GM23338 (cell line): Measurements from ENCODE around the gene GFRA1. TPM values are rescaled to one million over a fixed set of nuclear protein-coding genes. Genes with fewer than 3 reads are reported as not detected.

ENCODE experiments used
- ATAC-seq: fragments of 200-7000 bp; cut with Tn5 transposase; 3 replicates; pipeline ENCODE4 v1.9.1; 2020
- DNase-seq: peaks from one replicate; pipeline ENCODE4 v3.0.0-alpha.2; 2015; ENCODE audit warnings: low spot score
- H2AFZ ChIP-seq: fragments of 200-600 bp; sonication (generic); 2 replicates; pipeline ENCODE4 v1.8.0; 2016; ENCODE audit warnings: antibody characterized with exemption, mild to moderate bottlenecking, moderate library complexity
- H3F3A ChIP-seq: fragments of 200-600 bp; sonication (generic); replicated peaks from 2 replicates; pipeline ENCODE4 v1.8.0; 2017; ENCODE audit warnings: antibody characterized with exemption, mixed run types, low read depth
- H3K27ac ChIP-seq: fragments of 200-600 bp; sonication (generic); 2 replicates; pipeline ENCODE4 v1.6.1; 2016; ENCODE audit warnings: low read depth
- H3K27me3 ChIP-seq: fragments of 200-600 bp; sonication (generic); 2 replicates; pipeline ENCODE4 v1.8.0; 2016; ENCODE audit warnings: mild to moderate bottlenecking, mixed run types, moderate library complexity; ENCODE audit not compliant: insufficient read depth
- H3K36me3 ChIP-seq: fragments of 200-600 bp; sonication (generic); 2 replicates; pipeline ENCODE4 v1.8.0; 2016; ENCODE audit warnings: mild to moderate bottlenecking; ENCODE audit not compliant: insufficient read depth
- H3K4me1 ChIP-seq: fragments of 200-600 bp; sonication (generic); 2 replicates; pipeline ENCODE4 v1.8.0; 2016; ENCODE audit warnings: mild to moderate bottlenecking, moderate library complexity; ENCODE audit not compliant: insufficient read depth
- H3K4me2 ChIP-seq: fragments of 200-600 bp; sonication (generic); 2 replicates; pipeline ENCODE4 v1.7.1; 2017; ENCODE audit warnings: mixed run types
- H3K4me3 ChIP-seq: fragments of 200-600 bp; sonication (generic); 2 replicates; pipeline ENCODE4 v1.6.1; 2016; ENCODE audit warnings: mixed run types
- H3K79me2 ChIP-seq: fragments of 200-600 bp; sonication (generic); replicated peaks from 2 replicates; pipeline ENCODE4 v1.8.0; 2017; ENCODE audit warnings: mild to moderate bottlenecking; ENCODE audit not compliant: insufficient read depth
- H3K9me2 ChIP-seq: fragments of 200-600 bp; sonication (generic); 2 replicates; pipeline ENCODE4 v1.8.0; 2017; ENCODE audit not compliant: insufficient read depth
- H4K20me1 ChIP-seq: fragments of 200-600 bp; sonication (generic); replicated peaks from 2 replicates; pipeline ENCODE4 v1.8.0; 2017; ENCODE audit warnings: mild to moderate bottlenecking; ENCODE audit not compliant: insufficient read depth
- H3K27ac Mint-ChIP-seq: 2 replicates; pipeline ENCODE4 v1.8.0; 2020; ENCODE audit warnings: inconsistent platforms, mild to moderate bottlenecking, moderate library complexity, mixed read lengths
- H3K27me3 Mint-ChIP-seq: 3 replicates; pipeline ENCODE4 v1.8.0; 2022; ENCODE audit warnings: low read depth, mild to moderate bottlenecking, moderate library complexity, mixed read lengths, inconsistent platforms; ENCODE audit not compliant: insufficient read depth, poor library complexity
- H3K36me3 Mint-ChIP-seq: 3 replicates; pipeline ENCODE4 v1.8.0; 2021; ENCODE audit warnings: low read depth, mild to moderate bottlenecking, inconsistent platforms, moderate library complexity, mixed read lengths
- H3K4me1 Mint-ChIP-seq: 3 replicates; pipeline ENCODE4 v1.8.0; 2020; ENCODE audit warnings: mild to moderate bottlenecking, inconsistent platforms, mixed read lengths
- H3K4me3 Mint-ChIP-seq: 3 replicates; pipeline ENCODE4 v1.8.0; 2021; ENCODE audit warnings: moderate library complexity, mild to moderate bottlenecking, inconsistent platforms, mixed read lengths
- H3K9me3 Mint-ChIP-seq: 3 replicates; pipeline ENCODE4 v1.8.0; 2020; ENCODE audit warnings: moderate library complexity, mild to moderate bottlenecking, inconsistent platforms, mixed read lengths
- CREB1 ChIP-seq: fragments of 250-450 bp; sonication (Bioruptor Pico); IDR thresholded peaks from 2 replicates; pipeline ENCODE4 v1.5.0; 2020; ENCODE audit warnings: low read depth, mild to moderate bottlenecking, moderate library complexity
- EZH2 ChIP-seq: fragments of 200-600 bp; sonication (generic); IDR thresholded peaks from one replicate; pipeline ENCODE4 v1.8.0; 2017; ENCODE audit warnings: antibody characterized with exemption, mild to moderate bottlenecking, low read depth; ENCODE audit not compliant: unreplicated experiment
- EZH2phosphoT487 ChIP-seq: fragments of 200-600 bp; sonication (generic); IDR thresholded peaks from one replicate; pipeline ENCODE4 v1.8.1; 2018; ENCODE audit warnings: antibody characterized with exemption; ENCODE audit not compliant: unreplicated experiment
- JUNB ChIP-seq: IDR thresholded peaks from one replicate; pipeline ENCODE4 v1.6.1; 2016; ENCODE audit warnings: antibody characterized with exemption; ENCODE audit not compliant: unreplicated experiment
- NANOG ChIP-seq: IDR thresholded peaks from 2 replicates; pipeline ENCODE4 v1.6.1; 2016; ENCODE audit warnings: antibody characterized with exemption, borderline replicate concordance
- POLR2AphosphoS5 ChIP-seq: IDR thresholded peaks from 2 replicates; pipeline ENCODE4 v1.6.1; 2016; ENCODE audit warnings: antibody characterized with exemption, low read depth
- STAT1 ChIP-seq: IDR thresholded peaks from one replicate; pipeline ENCODE4 v1.6.1; 2016; ENCODE audit warnings: antibody characterized with exemption; ENCODE audit not compliant: unreplicated experiment
- ZNF114 ChIP-seq: fragments of 250-450 bp; sonication (Bioruptor Pico); IDR thresholded peaks from 2 replicates; pipeline ENCODE4 v1.5.0; 2020; ENCODE audit warnings: mild to moderate bottlenecking, moderate library complexity
- ZNF331 ChIP-seq: fragments of 250-450 bp; sonication (Bioruptor Pico); IDR thresholded peaks from 2 replicates; pipeline ENCODE4 v1.5.0; 2020; ENCODE audit warnings: low read depth, mild to moderate bottlenecking, moderate library complexity
- polyA plus RNA-seq: library from polyadenylated mRNA; unstranded; fragments of >200 nt; fragmentation: Nextera tagmentation; extraction: Ambion mirVana; gene quantifications from 2 replicates; pipeline ENCODE4 v1.2.1, GENCODE V29; 2016
- total RNA-seq: library from RNA; depleted of rRNA; stranded (reverse); fragments of >200 nt; shearing (Covaris generic); gene quantifications from 2 replicates; pipeline ENCODE4 v1.2.3, GENCODE V29; 2014
- TF ChIP-seq, protein P1 (sequence below): fragments of 250-450 bp; sonication (Bioruptor Pico); IDR thresholded peaks from 2 replicates; pipeline ENCODE4 v1.5.0; 2020; ENCODE audit warnings: mild to moderate bottlenecking, moderate library complexity
- TF ChIP-seq, protein P2 (sequence below): IDR thresholded peaks from 2 replicates; pipeline ENCODE4 v1.6.1; 2016; ENCODE audit warnings: antibody characterized with exemption
- TF ChIP-seq, protein P3 (sequence below): IDR thresholded peaks from one replicate; pipeline ENCODE4 v1.6.1; 2018; ENCODE audit warnings: antibody characterized with exemption; ENCODE audit not compliant: unreplicated experiment

The GFRA1 gene
- total and polyA plus RNA-seq, 2 experiments from 2014 or later, result 1.4 to 2.8 TPM

DNA sequence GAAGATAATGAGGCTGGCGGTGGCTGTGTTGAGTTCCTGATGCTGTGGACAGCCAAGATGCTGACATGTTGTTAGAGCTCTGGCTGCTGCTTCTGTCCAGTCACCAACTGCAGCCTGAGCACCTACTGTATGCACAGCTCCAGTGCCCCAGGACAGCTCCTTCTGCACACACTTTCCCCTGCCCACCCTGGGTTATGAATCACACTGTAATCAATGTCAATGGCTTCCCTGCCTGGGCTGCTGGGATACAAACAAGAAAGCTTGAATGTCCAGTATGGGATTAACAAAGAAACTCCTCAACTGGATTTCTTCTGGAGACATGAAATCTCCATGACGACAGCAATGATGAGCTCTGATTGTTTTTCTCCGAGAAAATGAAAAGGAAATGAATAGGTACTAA, 172.0 kb downstream of the GFRA1 start:
- H3K27me3 ChIP-seq, result no peaks in the 10 kb centered on the region
- H3F3A ChIP-seq, result no peaks in the 10 kb centered on the region
- no peaks in the 10 kb centered on the region for H3K79me2 ChIP-seq
- Mint-ChIP-seq H3K4me3 (no peak overlapping the region), H3K9me3 (no peaks in the 10 kb centered on the region), H3K36me3 (no peaks in the 10 kb centered on the region), H3K27ac (no peak overlapping the region), H3K27me3 (peaks cover 6% of the 10 kb centered on the region), H3K4me1 (peaks cover 10% of the 10 kb centered on the region; the same call in 1 of the 3 replicates)
- ATAC-seq, result no peak
- no peak overlapping the region for H2AFZ ChIP-seq
- H3K4me2 ChIP-seq, result no peak overlapping the region
- H3K27ac ChIP-seq, result no peak overlapping the region
- no peaks in the 10 kb centered on the region for H3K36me3 ChIP-seq
- no peaks in the 10 kb centered on the region for H3K4me1 ChIP-seq
- no peaks in the 10 kb centered on the region for H4K20me1 ChIP-seq
- no peak for TF ChIP-seq ZNF114 (CRISPR knock-in tag)
- TF ChIP-seq, protein P1, sequence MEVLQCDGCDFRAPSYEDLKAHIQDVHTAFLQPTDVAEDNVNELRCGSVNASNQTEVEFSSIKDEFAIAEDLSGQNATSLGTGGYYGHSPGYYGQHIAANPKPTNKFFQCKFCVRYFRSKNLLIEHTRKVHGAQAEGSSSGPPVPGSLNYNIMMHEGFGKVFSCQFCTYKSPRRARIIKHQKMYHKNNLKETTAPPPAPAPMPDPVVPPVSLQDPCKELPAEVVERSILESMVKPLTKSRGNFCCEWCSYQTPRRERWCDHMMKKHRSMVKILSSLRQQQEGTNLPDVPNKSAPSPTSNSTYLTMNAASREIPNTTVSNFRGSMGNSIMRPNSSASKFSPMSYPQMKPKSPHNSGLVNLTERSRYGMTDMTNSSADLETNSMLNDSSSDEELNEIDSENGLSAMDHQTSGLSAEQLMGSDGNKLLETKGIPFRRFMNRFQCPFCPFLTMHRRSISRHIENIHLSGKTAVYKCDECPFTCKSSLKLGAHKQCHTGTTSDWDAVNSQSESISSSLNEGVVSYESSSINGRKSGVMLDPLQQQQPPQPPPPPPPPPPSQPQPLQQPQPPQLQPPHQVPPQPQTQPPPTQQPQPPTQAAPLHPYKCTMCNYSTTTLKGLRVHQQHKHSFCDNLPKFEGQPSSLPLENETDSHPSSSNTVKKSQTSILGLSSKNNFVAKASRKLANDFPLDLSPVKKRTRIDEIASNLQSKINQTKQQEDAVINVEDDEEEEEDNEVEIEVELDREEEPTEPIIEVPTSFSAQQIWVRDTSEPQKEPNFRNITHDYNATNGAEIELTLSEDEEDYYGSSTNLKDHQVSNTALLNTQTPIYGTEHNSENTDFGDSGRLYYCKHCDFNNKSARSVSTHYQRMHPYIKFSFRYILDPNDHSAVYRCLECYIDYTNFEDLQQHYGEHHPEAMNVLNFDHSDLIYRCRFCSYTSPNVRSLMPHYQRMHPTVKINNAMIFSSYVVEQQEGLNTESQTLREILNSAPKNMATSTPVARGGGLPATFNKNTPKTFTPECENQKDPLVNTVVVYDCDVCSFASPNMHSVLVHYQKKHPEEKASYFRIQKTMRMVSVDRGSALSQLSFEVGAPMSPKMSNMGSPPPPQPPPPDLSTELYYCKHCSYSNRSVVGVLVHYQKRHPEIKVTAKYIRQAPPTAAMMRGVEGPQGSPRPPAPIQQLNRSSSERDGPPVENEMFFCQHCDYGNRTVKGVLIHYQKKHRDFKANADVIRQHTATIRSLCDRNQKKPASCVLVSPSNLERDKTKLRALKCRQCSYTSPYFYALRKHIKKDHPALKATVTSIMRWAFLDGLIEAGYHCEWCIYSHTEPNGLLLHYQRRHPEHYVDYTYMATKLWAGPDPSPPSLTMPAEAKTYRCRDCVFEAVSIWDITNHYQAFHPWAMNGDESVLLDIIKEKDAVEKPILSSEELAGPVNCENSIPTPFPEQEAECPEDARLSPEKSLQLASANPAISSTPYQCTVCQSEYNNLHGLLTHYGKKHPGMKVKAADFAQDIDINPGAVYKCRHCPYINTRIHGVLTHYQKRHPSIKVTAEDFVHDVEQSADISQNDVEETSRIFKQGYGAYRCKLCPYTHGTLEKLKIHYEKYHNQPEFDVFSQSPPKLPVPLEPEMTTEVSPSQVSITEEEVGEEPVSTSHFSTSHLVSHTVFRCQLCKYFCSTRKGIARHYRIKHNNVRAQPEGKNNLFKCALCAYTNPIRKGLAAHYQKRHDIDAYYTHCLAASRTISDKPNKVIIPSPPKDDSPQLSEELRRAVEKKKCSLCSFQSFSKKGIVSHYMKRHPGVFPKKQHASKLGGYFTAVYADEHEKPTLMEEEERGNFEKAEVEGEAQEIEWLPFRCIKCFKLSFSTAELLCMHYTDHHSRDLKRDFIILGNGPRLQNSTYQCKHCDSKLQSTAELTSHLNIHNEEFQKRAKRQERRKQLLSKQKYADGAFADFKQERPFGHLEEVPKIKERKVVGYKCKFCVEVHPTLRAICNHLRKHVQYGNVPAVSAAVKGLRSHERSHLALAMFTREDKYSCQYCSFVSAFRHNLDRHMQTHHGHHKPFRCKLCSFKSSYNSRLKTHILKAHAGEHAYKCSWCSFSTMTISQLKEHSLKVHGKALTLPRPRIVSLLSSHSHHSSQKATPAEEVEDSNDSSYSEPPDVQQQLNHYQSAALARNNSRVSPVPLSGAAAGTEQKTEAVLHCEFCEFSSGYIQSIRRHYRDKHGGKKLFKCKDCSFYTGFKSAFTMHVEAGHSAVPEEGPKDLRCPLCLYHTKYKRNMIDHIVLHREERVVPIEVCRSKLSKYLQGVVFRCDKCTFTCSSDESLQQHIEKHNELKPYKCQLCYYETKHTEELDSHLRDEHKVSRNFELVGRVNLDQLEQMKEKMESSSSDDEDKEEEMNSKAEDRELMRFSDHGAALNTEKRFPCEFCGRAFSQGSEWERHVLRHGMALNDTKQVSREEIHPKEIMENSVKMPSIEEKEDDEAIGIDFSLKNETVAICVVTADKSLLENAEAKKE (CRISPR knock-in tag), result no peak
- no peak overlapping the region for H3K4me3 ChIP-seq
- DNase-seq, result no peak
- H3K9me2 ChIP-seq, result peaks cover 3% of the 10 kb centered on the region; the same call in 1 of the 2 replicates

DNA sequence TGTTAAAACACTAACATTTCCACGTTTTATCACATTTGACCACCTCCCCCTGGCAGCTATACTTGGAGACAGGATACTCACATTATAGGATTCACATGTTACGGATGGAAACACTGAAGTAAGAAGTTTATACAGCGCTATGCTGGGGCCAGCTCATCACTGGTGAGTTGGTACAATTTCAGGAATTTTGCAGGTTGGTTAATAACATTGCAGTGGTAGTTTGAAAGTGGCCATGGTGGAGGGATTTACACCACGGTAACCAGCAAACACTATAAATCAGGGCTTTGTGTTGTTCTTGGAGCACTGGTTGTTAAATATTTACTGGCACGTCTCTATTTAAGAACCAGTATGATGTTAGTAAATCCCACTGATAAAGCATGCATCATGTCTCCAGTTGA, 174.0 kb downstream of the GFRA1 start:
- no peaks in the 10 kb centered on the region for H3K36me3 Mint-ChIP-seq
- H3K9me3 Mint-ChIP-seq, result no peaks in the 10 kb centered on the region
- Histone ChIP-seq H3K4me1 (no peaks in the 10 kb centered on the region), H3K4me2 (no peak overlapping the region), H3K79me2 (no peaks in the 10 kb centered on the region), H3K9me2 (peaks cover 3% of the 10 kb centered on the region; the same call in 1 of the 2 replicates), H3F3A (no peaks in the 10 kb centered on the region), H3K27me3 (no peaks in the 10 kb centered on the region), H2AFZ (no peak overlapping the region), H4K20me1 (no peaks in the 10 kb centered on the region), H3K4me3 (no peak overlapping the region), H3K27ac (no peak overlapping the region), H3K36me3 (no peaks in the 10 kb centered on the region)
- no peak overlapping the region for H3K4me3 Mint-ChIP-seq
- ATAC-seq (no peak), DNase-seq (no peak)
- H3K27me3 Mint-ChIP-seq, result peaks cover 8% of the 10 kb centered on the region
- H3K4me1 Mint-ChIP-seq, result peaks cover 10% of the 10 kb centered on the region; the same call in 1 of the 3 replicates
- no peak overlapping the region for H3K27ac Mint-ChIP-seq
- no peak for TF ChIP-seq STAT1
- TF ChIP-seq ZNF114 (CRISPR knock-in tag), result no peak
- TF ChIP-seq JUNB, result no peak
- no peak for TF ChIP-seq EZH2
- no peak for TF ChIP-seq EZH2phosphoT487
- TF ChIP-seq POLR2AphosphoS5, result no peak
- TF ChIP-seq, protein P2, sequence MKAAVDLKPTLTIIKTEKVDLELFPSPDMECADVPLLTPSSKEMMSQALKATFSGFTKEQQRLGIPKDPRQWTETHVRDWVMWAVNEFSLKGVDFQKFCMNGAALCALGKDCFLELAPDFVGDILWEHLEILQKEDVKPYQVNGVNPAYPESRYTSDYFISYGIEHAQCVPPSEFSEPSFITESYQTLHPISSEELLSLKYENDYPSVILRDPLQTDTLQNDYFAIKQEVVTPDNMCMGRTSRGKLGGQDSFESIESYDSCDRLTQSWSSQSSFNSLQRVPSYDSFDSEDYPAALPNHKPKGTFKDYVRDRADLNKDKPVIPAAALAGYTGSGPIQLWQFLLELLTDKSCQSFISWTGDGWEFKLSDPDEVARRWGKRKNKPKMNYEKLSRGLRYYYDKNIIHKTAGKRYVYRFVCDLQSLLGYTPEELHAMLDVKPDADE, result no peak
- TF ChIP-seq ZNF331 (CRISPR knock-in tag), result no peak
- no peak for TF ChIP-seq NANOG
- no peak for TF ChIP-seq CREB1 (CRISPR knock-in tag)
- TF ChIP-seq, protein P3, sequence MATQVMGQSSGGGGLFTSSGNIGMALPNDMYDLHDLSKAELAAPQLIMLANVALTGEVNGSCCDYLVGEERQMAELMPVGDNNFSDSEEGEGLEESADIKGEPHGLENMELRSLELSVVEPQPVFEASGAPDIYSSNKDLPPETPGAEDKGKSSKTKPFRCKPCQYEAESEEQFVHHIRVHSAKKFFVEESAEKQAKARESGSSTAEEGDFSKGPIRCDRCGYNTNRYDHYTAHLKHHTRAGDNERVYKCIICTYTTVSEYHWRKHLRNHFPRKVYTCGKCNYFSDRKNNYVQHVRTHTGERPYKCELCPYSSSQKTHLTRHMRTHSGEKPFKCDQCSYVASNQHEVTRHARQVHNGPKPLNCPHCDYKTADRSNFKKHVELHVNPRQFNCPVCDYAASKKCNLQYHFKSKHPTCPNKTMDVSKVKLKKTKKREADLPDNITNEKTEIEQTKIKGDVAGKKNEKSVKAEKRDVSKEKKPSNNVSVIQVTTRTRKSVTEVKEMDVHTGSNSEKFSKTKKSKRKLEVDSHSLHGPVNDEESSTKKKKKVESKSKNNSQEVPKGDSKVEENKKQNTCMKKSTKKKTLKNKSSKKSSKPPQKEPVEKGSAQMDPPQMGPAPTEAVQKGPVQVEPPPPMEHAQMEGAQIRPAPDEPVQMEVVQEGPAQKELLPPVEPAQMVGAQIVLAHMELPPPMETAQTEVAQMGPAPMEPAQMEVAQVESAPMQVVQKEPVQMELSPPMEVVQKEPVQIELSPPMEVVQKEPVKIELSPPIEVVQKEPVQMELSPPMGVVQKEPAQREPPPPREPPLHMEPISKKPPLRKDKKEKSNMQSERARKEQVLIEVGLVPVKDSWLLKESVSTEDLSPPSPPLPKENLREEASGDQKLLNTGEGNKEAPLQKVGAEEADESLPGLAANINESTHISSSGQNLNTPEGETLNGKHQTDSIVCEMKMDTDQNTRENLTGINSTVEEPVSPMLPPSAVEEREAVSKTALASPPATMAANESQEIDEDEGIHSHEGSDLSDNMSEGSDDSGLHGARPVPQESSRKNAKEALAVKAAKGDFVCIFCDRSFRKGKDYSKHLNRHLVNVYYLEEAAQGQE, result no peak
